ENCODE measurements around the gene CRYBA2.

The CRYBA2 gene

GRCh38 chr2:218963601-218964000 lies 29.6 kb downstream of the CRYBA2 start:
- H3K36me3 Mint-ChIP-seq (ENCODE audit: low read depth): peaks cover 3% of the 10 kb centered on the region
- H3K9me3 Mint-ChIP-seq: no peaks in the 10 kb centered on the region
- H3K27ac Mint-ChIP-seq: no peak overlapping the region
- H3K4me3 Mint-ChIP-seq: no peak overlapping the region
- H3K27me3 Mint-ChIP-seq (ENCODE audit: low read depth): peaks cover 62% of the 10 kb centered on the region
- peaks cover 6% of the 10 kb centered on the region for H3K4me1 Mint-ChIP-seq (ENCODE audit: low read depth)

DNA sequence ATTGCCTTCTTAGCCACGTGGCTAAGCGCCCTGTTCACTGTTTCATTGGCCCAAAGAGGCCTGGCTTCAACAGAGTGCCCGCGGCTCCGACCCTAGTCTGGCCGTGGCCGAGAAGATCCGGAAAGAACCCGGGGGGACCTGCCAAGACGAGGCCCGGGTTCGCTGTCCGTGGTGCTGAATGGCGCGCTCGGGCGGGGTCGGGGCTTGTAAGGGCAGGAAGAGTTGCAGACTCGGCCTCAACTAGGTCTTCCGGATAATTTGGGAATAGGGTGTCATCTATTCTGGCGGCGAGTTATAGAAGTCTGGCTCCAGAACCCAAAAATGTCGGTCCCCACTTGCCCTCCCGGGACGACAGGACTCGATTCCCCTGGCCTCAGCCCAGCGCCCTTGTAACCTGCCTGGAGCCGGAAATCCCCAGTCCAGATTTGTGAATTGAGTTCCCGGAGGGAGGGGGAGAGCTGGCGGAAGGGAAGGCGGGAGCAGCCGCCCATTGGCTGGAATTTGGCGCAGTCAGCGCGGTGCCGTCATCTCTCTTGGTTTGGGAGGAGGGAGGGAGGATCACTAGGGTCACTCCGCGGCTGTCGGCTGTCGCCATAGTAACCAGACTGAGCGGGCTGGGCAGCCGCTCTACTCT lies 30.2 kb downstream of the CRYBA2 start:
- no peak overlapping the region for H3K27ac Mint-ChIP-seq
- H3K27me3 Mint-ChIP-seq (ENCODE audit: low read depth): peaks cover 64% of the 10 kb centered on the region
- peaks cover 3% of the 10 kb centered on the region for H3K36me3 Mint-ChIP-seq (ENCODE audit: low read depth)
- peaks cover 6% of the 10 kb centered on the region for H3K4me1 Mint-ChIP-seq (ENCODE audit: low read depth)
- no peaks in the 10 kb centered on the region for H3K9me3 Mint-ChIP-seq
- no peak overlapping the region for H3K4me3 Mint-ChIP-seq

DNA sequence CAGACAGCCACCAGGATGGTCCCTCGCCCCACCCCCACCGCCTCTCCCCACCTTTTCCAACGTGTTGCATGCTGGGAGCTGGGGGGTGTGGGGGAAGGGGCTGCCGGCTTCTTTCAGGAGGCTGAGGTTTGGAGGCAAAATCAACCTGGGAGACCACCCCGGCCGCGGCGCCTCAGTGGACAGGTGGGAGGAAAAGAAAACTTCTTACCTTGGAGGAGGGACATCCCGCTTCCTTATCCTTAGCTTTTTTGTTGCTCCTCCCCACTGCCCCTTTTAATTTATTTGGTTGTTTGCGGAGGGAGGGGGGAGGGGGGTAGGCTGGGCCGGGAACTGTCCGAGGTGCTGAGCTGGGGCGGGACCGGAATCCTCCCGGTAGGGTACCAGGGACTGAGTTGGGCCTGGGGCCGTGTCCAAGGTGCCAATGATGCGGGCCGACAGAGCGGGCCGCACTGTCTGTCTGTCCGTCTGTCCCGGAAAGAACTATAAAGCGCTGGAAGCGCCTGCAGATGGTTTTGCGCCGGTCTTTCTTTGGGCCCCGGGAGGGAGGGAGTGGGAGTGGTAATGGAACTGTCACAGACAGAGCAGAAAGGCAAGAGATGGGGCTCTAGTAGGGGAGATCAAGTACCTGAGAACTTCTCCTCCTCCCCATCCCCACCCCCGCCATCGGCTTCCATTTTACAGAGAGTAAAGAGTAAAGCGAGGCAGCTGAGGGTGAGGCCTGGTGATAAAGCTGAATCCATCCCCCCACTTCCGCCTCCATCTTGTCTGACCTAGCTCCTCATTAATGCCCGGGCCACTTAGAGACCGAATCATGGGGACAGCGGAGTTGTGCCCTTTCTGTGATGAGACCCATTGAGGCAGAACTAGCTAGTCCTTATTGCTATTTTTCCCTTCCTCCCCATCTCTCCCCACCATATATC lies 31.3 kb downstream of the CRYBA2 start:
- Mint-ChIP-seq H3K36me3 (ENCODE audit: low read depth) (peaks cover 3% of the 10 kb centered on the region), H3K4me1 (ENCODE audit: low read depth) (peaks cover 6% of the 10 kb centered on the region), H3K4me3 (no peak overlapping the region), H3K27ac (no peak overlapping the region), H3K27me3 (ENCODE audit: low read depth) (peaks cover 71% of the 10 kb centered on the region), H3K9me3 (no peaks in the 10 kb centered on the region)

DNA sequence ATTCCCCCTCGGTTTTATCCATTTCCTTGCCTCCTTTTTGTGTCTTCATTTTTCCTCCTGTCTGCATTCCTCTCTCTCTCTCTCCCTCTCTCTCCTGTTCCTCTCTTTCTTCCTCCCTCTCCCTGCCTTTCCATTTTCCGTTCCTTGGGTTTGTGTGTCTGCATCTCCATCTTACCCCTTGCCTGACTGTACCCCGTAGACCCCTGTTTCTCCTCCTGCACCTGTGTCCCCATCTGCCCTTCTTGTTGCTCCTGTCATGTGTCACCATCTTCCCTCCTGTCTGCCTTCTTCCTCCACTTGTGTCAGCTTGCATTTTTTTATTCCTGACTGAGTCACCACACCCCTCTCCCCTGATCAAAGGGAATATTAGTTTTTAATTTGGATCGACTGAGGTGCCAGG lies 32.0 kb downstream of the CRYBA2 start:
- Mint-ChIP-seq H3K27me3 (ENCODE audit: low read depth) (peaks cover 78% of the 10 kb centered on the region), H3K4me3 (no peak overlapping the region), H3K27ac (peak overlapping the region; percentile 79), H3K4me1 (ENCODE audit: low read depth) (peaks cover 6% of the 10 kb centered on the region), H3K36me3 (ENCODE audit: low read depth) (peaks cover 3% of the 10 kb centered on the region), H3K9me3 (no peaks in the 10 kb centered on the region)

DNA sequence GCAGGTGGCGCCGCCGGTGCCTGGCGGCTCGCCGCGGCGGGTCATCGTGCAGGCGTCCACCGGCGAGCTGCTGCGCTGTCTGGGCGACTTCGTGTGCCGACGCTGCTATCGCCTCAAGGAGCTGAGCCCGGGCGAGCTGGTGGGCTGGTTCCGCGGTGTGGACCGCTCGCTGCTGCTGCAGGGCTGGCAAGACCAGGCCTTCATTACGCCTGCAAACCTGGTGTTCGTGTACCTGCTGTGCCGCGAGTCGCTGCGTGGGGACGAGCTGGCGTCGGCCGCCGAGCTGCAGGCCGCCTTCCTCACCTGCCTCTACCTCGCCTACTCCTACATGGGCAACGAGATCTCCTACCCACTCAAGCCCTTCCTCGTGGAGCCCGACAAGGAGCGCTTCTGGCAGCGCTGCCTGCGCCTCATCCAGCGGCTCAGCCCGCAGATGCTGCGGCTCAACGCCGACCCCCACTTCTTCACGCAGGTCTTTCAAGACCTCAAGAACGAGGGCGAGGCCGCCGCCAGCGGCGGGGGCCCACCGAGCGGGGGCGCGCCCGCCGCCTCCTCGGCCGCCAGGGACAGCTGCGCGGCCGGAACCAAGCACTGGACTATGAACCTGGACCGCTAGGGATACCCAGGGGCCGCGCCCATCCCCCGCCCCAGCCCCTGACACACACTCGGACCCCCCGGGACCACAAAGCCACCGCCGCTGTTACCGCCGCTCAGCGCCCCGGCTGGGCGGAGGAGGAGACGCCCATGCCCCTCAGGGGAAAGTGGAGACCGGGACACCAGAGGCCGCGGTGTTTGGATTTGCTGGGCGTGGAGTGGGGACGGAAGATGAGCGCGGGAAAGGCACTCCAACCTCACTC lies 32.7 kb downstream of the CRYBA2 start:
- Mint-ChIP-seq H3K4me3 (no peak overlapping the region), H3K36me3 (ENCODE audit: low read depth) (peaks cover 3% of the 10 kb centered on the region), H3K27ac (no peak overlapping the region), H3K9me3 (no peaks in the 10 kb centered on the region), H3K27me3 (ENCODE audit: low read depth) (peaks cover 82% of the 10 kb centered on the region), H3K4me1 (ENCODE audit: low read depth) (peaks cover 6% of the 10 kb centered on the region)

- Mint-ChIP-seq H3K27ac (no peak overlapping the region), H3K4me3 (no peak overlapping the region), H3K9me3 (no peaks in the 10 kb centered on the region), H3K36me3 (ENCODE audit: low read depth) (peaks cover 3% of the 10 kb centered on the region), H3K4me1 (ENCODE audit: low read depth) (peaks cover 6% of the 10 kb centered on the region), H3K27me3 (ENCODE audit: low read depth) (peaks cover 85% of the 10 kb centered on the region)
Measured at GRCh38 chr2:218959761-218960308, 33.4 kb downstream of the CRYBA2 start.

- Mint-ChIP-seq H3K4me3 (no peak within 1 kb of the TSS), H3K27ac (no peak within 1 kb of the TSS), H3K27me3 (ENCODE audit: low read depth) (peaks cover 85% of the 10 kb centered on the region), H3K9me3 (no peaks in the 10 kb centered on the region), H3K4me1 (ENCODE audit: low read depth) (peaks cover 6% of the 10 kb centered on the region), H3K36me3 (ENCODE audit: low read depth) (peaks cover 3% of the 10 kb centered on the region)
Measured at GRCh38 chr2:218959141-218959731, 34.0 kb downstream of the CRYBA2 start, which contains the start of gene CDK5R2. TSS of gene CDK5R2 (plus strand) at chr2:218959666. CDS start at chr2:218959821, 155 bp downstream.

- H3K36me3 Mint-ChIP-seq (ENCODE audit: low read depth): peaks cover 3% of the 10 kb centered on the region
- H3K27me3 Mint-ChIP-seq (ENCODE audit: low read depth): peaks cover 80% of the 10 kb centered on the region
- H3K4me3 Mint-ChIP-seq: no peak overlapping the region
- H3K27ac Mint-ChIP-seq: no peak overlapping the region
- H3K4me1 Mint-ChIP-seq (ENCODE audit: low read depth): peaks cover 6% of the 10 kb centered on the region
- no peaks in the 10 kb centered on the region for H3K9me3 Mint-ChIP-seq
Measured at GRCh38 chr2:218958276-218958675, 34.9 kb downstream of the CRYBA2 start.

DNA sequence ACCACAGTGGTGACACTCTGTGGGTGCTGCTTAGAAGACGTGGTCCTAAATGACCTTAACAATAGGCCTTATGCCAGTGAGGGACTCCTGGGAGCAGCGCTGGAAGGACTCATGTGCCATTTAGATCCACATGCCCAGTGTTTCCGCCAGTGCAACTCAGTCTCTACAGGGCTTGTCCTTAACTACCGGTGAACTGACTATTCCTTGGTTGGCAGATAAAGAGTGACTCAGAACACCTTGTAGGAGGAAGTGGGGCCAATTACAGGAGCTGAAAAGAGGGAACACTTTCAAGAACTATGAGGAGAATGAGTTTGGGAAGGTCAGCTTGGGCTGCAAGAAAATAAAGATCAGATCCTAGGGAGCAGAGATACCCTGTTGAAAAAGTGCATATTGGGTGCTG lies 35.6 kb downstream of the CRYBA2 start:
- H3K27me3 Mint-ChIP-seq (ENCODE audit: low read depth): peaks cover 78% of the 10 kb centered on the region
- H3K36me3 Mint-ChIP-seq (ENCODE audit: low read depth): peaks cover 3% of the 10 kb centered on the region
- peaks cover 6% of the 10 kb centered on the region for H3K4me1 Mint-ChIP-seq (ENCODE audit: low read depth)
- H3K27ac Mint-ChIP-seq: no peak overlapping the region
- no peaks in the 10 kb centered on the region for H3K9me3 Mint-ChIP-seq
- H3K4me3 Mint-ChIP-seq: no peak overlapping the region

DNA sequence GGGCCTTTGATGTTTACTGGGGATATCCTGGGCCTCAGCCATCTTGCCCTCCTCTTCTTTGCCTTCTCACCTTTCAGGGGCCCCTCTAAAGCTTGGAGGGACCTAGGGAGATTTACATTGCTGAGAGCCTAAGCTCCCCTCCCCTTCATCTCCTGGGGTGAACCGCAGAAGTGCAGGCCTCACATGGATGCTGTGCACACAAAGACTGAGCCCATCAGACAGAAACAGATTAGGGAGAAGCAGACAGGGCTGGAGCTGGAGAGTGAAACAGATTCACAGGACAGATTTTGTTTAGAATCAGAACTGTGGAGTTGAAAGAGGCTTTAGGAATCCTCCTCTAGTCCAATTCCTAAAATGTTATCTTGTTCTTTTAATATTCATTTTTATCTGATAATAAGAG lies 37.2 kb downstream of the CRYBA2 start:
- Mint-ChIP-seq H3K4me1 (ENCODE audit: low read depth) (peaks cover 2% of the 10 kb centered on the region), H3K27me3 (ENCODE audit: low read depth) (peaks cover 69% of the 10 kb centered on the region), H3K9me3 (no peaks in the 10 kb centered on the region), H3K36me3 (ENCODE audit: low read depth) (no peaks in the 10 kb centered on the region), H3K27ac (no peak overlapping the region), H3K4me3 (no peak overlapping the region)

GRCh38 chr2:218954541-218955300 lies 38.5 kb downstream of the CRYBA2 start:
- no peak overlapping the region for H3K27ac Mint-ChIP-seq
- peaks cover 2% of the 10 kb centered on the region for H3K4me1 Mint-ChIP-seq (ENCODE audit: low read depth)
- H3K27me3 Mint-ChIP-seq (ENCODE audit: low read depth): peaks cover 69% of the 10 kb centered on the region
- no peaks in the 10 kb centered on the region for H3K36me3 Mint-ChIP-seq (ENCODE audit: low read depth)
- no peak overlapping the region for H3K4me3 Mint-ChIP-seq
- H3K9me3 Mint-ChIP-seq: no peaks in the 10 kb centered on the region

- Mint-ChIP-seq H3K36me3 (ENCODE audit: low read depth) (no peaks in the 10 kb centered on the region), H3K4me1 (ENCODE audit: low read depth) (no peaks in the 10 kb centered on the region), H3K27ac (no peak overlapping the region), H3K9me3 (no peaks in the 10 kb centered on the region), H3K27me3 (ENCODE audit: low read depth) (peaks cover 58% of the 10 kb centered on the region), H3K4me3 (no peak overlapping the region)
Measured at GRCh38 chr2:218953366-218953954, 39.8 kb downstream of the CRYBA2 start.

GRCh38 chr2:218952160-218952559 lies 41.1 kb downstream of the CRYBA2 start:
- Mint-ChIP-seq H3K9me3 (no peaks in the 10 kb centered on the region), H3K4me3 (no peak overlapping the region), H3K4me1 (ENCODE audit: low read depth) (no peaks in the 10 kb centered on the region), H3K27me3 (ENCODE audit: low read depth) (peaks cover 47% of the 10 kb centered on the region), H3K36me3 (ENCODE audit: low read depth) (no peaks in the 10 kb centered on the region), H3K27ac (no peak overlapping the region)
